HepG2 (cell line): Measurements from ENCODE around the gene NDOR1. TPM values are rescaled to one million over a fixed set of nuclear protein-coding genes. Genes with fewer than 3 reads are reported as not detected.

Experiments used
- CAMTA2 ChIP-seq: sonication (generic); formaldehyde crosslinking; IDR thresholded peaks from 2 replicates; pipeline ENCODE4 v1.4.0; 2020; ENCODE audit warnings: mild to moderate bottlenecking, missing genetic modification reagents, borderline replicate concordance
- HDAC1 ChIP-seq: sonication (generic); formaldehyde crosslinking; IDR thresholded peaks from 2 replicates; pipeline ENCODE4 v1.5.1; 2020; ENCODE audit warnings: mild to moderate bottlenecking, missing genetic modification reagents
- HNRNPLL ChIP-seq: fragments of 200-400 bp; formaldehyde crosslinking; IDR thresholded peaks from 2 replicates; pipeline ENCODE4 v1.6.1; 2017; ENCODE audit warnings: mild to moderate bottlenecking, low read depth, low read length; ENCODE audit not compliant: poor library complexity, severe bottlenecking
- KAT7 ChIP-seq: IDR thresholded peaks from 2 replicates; pipeline ENCODE4 v1.6.1; 2018; ENCODE audit warnings: borderline replicate concordance, missing compliant biosample characterization
- MAF1 ChIP-seq: sonication (generic); formaldehyde crosslinking; IDR thresholded peaks from 2 replicates; pipeline ENCODE4 v1.5.0; 2020; ENCODE audit warnings: missing genetic modification reagents, borderline replicate concordance
- NR2C2 ChIP-seq: sonication (generic); formaldehyde crosslinking; IDR thresholded peaks from 2 replicates; pipeline ENCODE4 v1.4.0; 2020; ENCODE audit warnings: missing genetic modification reagents, mild to moderate bottlenecking, moderate library complexity, borderline replicate concordance
- RXRA ChIP-seq: sonication (generic); formaldehyde crosslinking; IDR thresholded peaks from 2 replicates; pipeline ENCODE4 v1.5.1; 2020; ENCODE audit warnings: missing genetic modification reagents
- YEATS4 ChIP-seq: sonication (generic); formaldehyde crosslinking; IDR thresholded peaks from 2 replicates; pipeline ENCODE4 v1.4.0; 2020; ENCODE audit warnings: missing genetic modification reagents, borderline replicate concordance
- ZFY ChIP-seq: sonication (generic); formaldehyde crosslinking; IDR thresholded peaks from 2 replicates; pipeline ENCODE4 v1.4.0; 2020; ENCODE audit warnings: missing genetic modification reagents
- ZNF550 ChIP-seq: sonication (generic); formaldehyde crosslinking; IDR thresholded peaks from 2 replicates; pipeline ENCODE4 v1.4.0; 2020; ENCODE audit warnings: mild to moderate bottlenecking, missing genetic modification reagents, borderline replicate concordance
- ZNF746 ChIP-seq: sonication (generic); formaldehyde crosslinking; IDR thresholded peaks from 2 replicates; pipeline ENCODE4 v1.8.0; 2022; ENCODE audit warnings: mild to moderate bottlenecking, missing genetic modification reagents
- polyA plus RNA-seq, 8 experiments: library from polyadenylated mRNA; depleted of rRNA in 3 of 8; stranded (reverse) in 7 of 8; unstranded in 1 of 8; fragments of >200 nt; fragmentation: Illumina TruSeq in 4 of 8; extraction: Trizol in 4 of 8; gene quantifications; 2 replicates each; pipeline versions ENCODE4 v1.2.1 to v1.2.3, GENCODE V29; 2011 to 2016; ENCODE audit warnings: low read depth in 4 of 8, missing spikeins in 1 of 8, mixed read lengths in 1 of 8; ENCODE audit not compliant: insufficient read depth in 1 of 8
- total RNA-seq, 5 experiments: library from RNA; depleted of rRNA; stranded (reverse); fragments of >200 nt; fragmentation: Illumina TruSeq; extraction: Trizol; gene quantifications; 2 replicates each; pipeline ENCODE4 v1.2.3, GENCODE V29; 2016; ENCODE audit warnings: low read depth in 1 of 5
- TF ChIP-seq, protein P1 (sequence below): sonication (generic); formaldehyde crosslinking; IDR thresholded peaks from 2 replicates; pipeline ENCODE4 v1.4.0; 2020; ENCODE audit warnings: mild to moderate bottlenecking, missing genetic modification reagents, borderline replicate concordance
- TF ChIP-seq, protein P2 (sequence below): sonication (generic); formaldehyde crosslinking; IDR thresholded peaks from 2 replicates; pipeline ENCODE4 v1.8.0; 2022; ENCODE audit warnings: low read depth, missing genetic modification reagents
- TF ChIP-seq, protein P3 (sequence below): IDR thresholded peaks from 2 replicates; pipeline ENCODE4 v1.6.1; 2016; ENCODE audit warnings: missing compliant biosample characterization, missing genetic modification reagents, borderline replicate concordance

Gene NDOR1
- total and polyA plus RNA-seq, 2 of the 13 experiments (the other 11 are each of a cell fraction or from before 2014, with no cell fraction given) = 3.6 to 8.7 TPM

DNA sequence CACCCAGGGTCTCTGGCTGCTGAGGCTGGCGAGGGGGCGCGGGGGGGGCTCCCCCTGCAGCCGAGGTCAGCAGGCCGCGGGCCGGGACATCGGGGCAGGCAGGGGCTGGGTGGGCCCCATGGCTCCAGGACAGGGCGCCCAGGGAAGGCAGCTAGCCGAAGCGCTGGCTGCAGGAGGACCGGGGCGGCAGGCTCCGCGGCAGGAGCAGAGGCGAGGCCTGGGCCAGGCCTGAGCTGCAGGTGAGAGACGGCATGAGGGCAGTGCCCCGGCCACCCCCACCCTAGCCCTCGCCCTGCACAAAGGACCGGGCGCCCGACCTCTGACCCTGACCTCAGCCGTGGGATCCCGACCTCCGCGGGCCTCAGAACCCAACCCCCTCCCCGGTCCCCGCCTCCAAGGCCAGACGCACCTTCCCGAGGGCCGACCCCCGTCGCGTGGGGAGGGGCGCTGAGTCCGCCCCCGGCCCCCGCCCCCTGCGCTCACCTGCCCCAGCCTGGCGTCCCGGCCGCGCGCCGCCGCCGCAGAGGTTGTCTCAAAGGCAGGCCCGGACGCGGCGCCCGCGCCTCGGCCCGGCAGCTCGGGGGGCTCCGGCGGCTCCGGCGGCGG lies 16.1 kb downstream of the NDOR1 start (continued):
- TF ChIP-seq NR2C2 (CRISPR knock-in tag) = peak; percentile 91
- peak; percentile 83 for TF ChIP-seq RXRA (CRISPR knock-in tag)
- TF ChIP-seq KAT7 = no peak
- no peak for TF ChIP-seq MAF1 (CRISPR knock-in tag)
- no peak for TF ChIP-seq CAMTA2 (CRISPR knock-in tag)
- TF ChIP-seq ZNF746 (CRISPR knock-in tag) = peak; percentile 59; the same call in 1 of the 2 replicates
- peak; percentile 63; the same call in 1 of the 2 replicates for TF ChIP-seq HDAC1
- TF ChIP-seq, protein P1, sequence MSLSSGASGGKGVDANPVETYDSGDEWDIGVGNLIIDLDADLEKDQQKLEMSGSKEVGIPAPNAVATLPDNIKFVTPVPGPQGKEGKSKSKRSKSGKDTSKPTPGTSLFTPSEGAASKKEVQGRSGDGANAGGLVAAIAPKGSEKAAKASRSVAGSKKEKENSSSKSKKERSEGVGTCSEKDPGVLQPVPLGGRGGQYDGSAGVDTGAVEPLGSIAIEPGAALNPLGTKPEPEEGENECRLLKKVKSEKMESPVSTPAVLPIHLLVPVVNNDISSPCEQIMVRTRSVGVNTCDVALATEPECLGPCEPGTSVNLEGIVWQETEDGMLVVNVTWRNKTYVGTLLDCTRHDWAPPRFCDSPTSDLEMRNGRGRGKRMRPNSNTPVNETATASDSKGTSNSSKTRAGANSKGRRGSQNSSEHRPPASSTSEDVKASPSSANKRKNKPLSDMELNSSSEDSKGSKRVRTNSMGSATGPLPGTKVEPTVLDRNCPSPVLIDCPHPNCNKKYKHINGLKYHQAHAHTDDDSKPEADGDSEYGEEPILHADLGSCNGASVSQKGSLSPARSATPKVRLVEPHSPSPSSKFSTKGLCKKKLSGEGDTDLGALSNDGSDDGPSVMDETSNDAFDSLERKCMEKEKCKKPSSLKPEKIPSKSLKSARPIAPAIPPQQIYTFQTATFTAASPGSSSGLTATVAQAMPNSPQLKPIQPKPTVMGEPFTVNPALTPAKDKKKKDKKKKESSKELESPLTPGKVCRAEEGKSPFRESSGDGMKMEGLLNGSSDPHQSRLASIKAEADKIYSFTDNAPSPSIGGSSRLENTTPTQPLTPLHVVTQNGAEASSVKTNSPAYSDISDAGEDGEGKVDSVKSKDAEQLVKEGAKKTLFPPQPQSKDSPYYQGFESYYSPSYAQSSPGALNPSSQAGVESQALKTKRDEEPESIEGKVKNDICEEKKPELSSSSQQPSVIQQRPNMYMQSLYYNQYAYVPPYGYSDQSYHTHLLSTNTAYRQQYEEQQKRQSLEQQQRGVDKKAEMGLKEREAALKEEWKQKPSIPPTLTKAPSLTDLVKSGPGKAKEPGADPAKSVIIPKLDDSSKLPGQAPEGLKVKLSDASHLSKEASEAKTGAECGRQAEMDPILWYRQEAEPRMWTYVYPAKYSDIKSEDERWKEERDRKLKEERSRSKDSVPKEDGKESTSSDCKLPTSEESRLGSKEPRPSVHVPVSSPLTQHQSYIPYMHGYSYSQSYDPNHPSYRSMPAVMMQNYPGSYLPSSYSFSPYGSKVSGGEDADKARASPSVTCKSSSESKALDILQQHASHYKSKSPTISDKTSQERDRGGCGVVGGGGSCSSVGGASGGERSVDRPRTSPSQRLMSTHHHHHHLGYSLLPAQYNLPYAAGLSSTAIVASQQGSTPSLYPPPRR (CRISPR knock-in tag) = 0 out of 2 replicates have a peak, but pooled peaks have one; percentile 26
- no peak for TF ChIP-seq ZNF550
- TF ChIP-seq YEATS4 (CRISPR knock-in tag) = peak; percentile 33; the same call in 1 of the 2 replicates
- TF ChIP-seq, protein P2, sequence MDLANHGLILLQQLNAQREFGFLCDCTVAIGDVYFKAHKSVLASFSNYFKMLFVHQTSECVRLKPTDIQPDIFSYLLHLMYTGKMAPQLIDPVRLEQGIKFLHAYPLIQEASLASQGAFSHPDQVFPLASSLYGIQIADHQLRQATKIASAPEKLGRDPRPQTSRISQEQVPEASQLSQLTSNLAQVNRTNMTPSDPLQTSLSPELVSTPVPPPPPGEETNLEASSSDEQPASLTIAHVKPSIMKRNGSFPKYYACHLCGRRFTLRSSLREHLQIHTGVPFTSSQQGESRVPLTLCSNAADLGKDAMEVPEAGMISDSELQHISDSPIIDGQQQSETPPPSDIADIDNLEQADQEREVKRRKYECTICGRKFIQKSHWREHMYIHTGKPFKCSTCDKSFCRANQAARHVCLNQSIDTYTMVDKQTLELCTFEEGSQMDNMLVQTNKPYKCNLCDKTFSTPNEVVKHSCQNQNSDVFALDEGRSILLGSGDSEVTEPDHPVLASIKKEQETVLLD (CRISPR knock-in tag) = peak; percentile 64
- peak; percentile 85 for TF ChIP-seq ZFY (CRISPR knock-in tag)
- peak; percentile 20 for TF ChIP-seq HNRNPLL
- TF ChIP-seq, protein P3, sequence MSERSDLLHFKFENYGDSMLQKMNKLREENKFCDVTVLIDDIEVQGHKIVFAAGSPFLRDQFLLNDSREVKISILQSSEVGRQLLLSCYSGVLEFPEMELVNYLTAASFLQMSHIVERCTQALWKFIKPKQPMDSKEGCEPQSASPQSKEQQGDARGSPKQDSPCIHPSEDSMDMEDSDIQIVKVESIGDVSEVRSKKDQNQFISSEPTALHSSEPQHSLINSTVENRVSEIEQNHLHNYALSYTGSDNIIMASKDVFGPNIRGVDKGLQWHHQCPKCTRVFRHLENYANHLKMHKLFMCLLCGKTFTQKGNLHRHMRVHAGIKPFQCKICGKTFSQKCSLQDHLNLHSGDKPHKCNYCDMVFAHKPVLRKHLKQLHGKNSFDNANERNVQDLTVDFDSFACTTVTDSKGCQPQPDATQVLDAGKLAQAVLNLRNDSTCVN = no peak
